Mesendoderm (in vitro differentiated cells): Measurements from ENCODE around the gene NBPF20.
A peak's percentile ranks its signal among the peaks of the same experiment; 100 is the strongest.
"Not testable (repeated sequence)": the region's sequence is repeated elsewhere in the genome, so short reads cannot be mapped to it uniquely, and the experiment has no call there.

ENCODE experiments used
- DNase-seq: peaks from one replicate; pipeline ENCODE4 v3.0.0; 2013
- H2AK5ac ChIP-seq: 2 replicates; pipeline ENCODE4 v1.6.1; 2013; ENCODE audit warnings: low read length, inconsistent platforms
- H2BK120ac ChIP-seq: 2 replicates; pipeline ENCODE4 v1.6.1; 2013; ENCODE audit warnings: low read depth, mild to moderate bottlenecking, low read length, moderate library complexity, mixed read lengths
- H2BK15ac ChIP-seq: replicated peaks from 2 replicates; pipeline ENCODE4 v1.6.1; 2013; ENCODE audit warnings: low read depth, mild to moderate bottlenecking, moderate library complexity
- H2BK5ac ChIP-seq: 2 replicates; pipeline ENCODE4 v1.6.1; 2013; ENCODE audit warnings: low read length, inconsistent platforms
- H3K18ac ChIP-seq: 2 replicates; pipeline ENCODE4 v1.6.1; 2013; ENCODE audit warnings: mild to moderate bottlenecking, low read length, mixed read lengths
- H3K23ac ChIP-seq: one replicate; pipeline ENCODE4 v1.6.1; 2013; ENCODE audit warnings: low read length
- H3K27ac ChIP-seq: 2 replicates; pipeline ENCODE4 v1.5.1; 2013; ENCODE audit warnings: low read depth, mild to moderate bottlenecking, inconsistent platforms, low read length, moderate library complexity
- H3K27me3 ChIP-seq: 2 replicates; pipeline ENCODE4 v1.6.1; 2013; ENCODE audit warnings: low read length, control low read depth, mild to moderate bottlenecking, inconsistent platforms; ENCODE audit not compliant: insufficient read depth, poor library complexity
- H3K36me3 ChIP-seq: 2 replicates; pipeline ENCODE4 v1.6.1; 2013; ENCODE audit warnings: low read length, inconsistent platforms; ENCODE audit not compliant: control insufficient read depth, insufficient read depth
- H3K4ac ChIP-seq: one replicate; pipeline ENCODE4 v1.6.1; 2013; ENCODE audit warnings: low read depth, mild to moderate bottlenecking, low read length, moderate library complexity
- H3K4me1 ChIP-seq: 2 replicates; pipeline ENCODE4 v1.6.1; 2013; ENCODE audit warnings: low read depth, low read length, inconsistent platforms; ENCODE audit not compliant: control insufficient read depth
- H3K4me2 ChIP-seq: 2 replicates; pipeline ENCODE4 v1.6.1; 2013; ENCODE audit warnings: low read length
- H3K4me3 ChIP-seq: 2 replicates; pipeline ENCODE4 v1.5.1; 2013; ENCODE audit warnings: mild to moderate bottlenecking, low read length
- H3K56ac ChIP-seq: one replicate; pipeline ENCODE4 v1.6.1; 2013; ENCODE audit warnings: low read length
- H3K79me1 ChIP-seq: 2 replicates; pipeline ENCODE4 v1.6.1; 2013; ENCODE audit warnings: low read length, inconsistent platforms
- H3K79me2 ChIP-seq: 2 replicates; pipeline ENCODE4 v1.6.1; 2013; ENCODE audit warnings: mild to moderate bottlenecking, low read length; ENCODE audit not compliant: control insufficient read depth, insufficient read depth
- H3K9ac ChIP-seq: 2 replicates; pipeline ENCODE4 v1.6.1; 2013; ENCODE audit warnings: low read length, inconsistent platforms
- H4K5ac ChIP-seq: one replicate; pipeline ENCODE4 v1.6.1; 2013; ENCODE audit warnings: low read length
- H4K8ac ChIP-seq: one replicate; pipeline ENCODE4 v1.6.1; 2013; ENCODE audit warnings: low read depth, mild to moderate bottlenecking, control low read depth, low read length, moderate library complexity
- WGBS: extraction: QIAGEN DNeasy Blood & Tissue Kit; methylation state at CpG from one replicate; pipeline ENCODE4 v1.1.7; 2013; ENCODE audit warnings: low lambda C conversion rate, missing lambda C conversion rate; ENCODE audit not compliant: insufficient coverage; ENCODE audit errors: extremely low coverage; 5-methylcytosine and 5-hydroxymethylcytosine counted together

NBPF20 gene

GRCh38 chr1:145454824-145455177, 29.4 kb upstream of the NBPF20 start:
- H3K4me2 ChIP-seq, H2BK120ac ChIP-seq, H3K4me3 ChIP-seq, H3K9ac ChIP-seq, H4K5ac ChIP-seq, H3K79me1 ChIP-seq, DNase-seq, H2AK5ac ChIP-seq, H3K4ac ChIP-seq, H4K8ac ChIP-seq, H3K18ac ChIP-seq, H2BK15ac ChIP-seq, H3K4me1 ChIP-seq, H2BK5ac ChIP-seq, H3K27me3 ChIP-seq, H3K23ac ChIP-seq, H3K56ac ChIP-seq, H3K27ac ChIP-seq, H3K36me3 ChIP-seq, H3K79me2 ChIP-seq: not testable (repeated sequence)
- no CpG with 5 or more reads among the region's 3 CpGs for WGBS

- not testable (repeated sequence) for H4K5ac ChIP-seq, H2BK15ac ChIP-seq, H3K4me1 ChIP-seq, H4K8ac ChIP-seq, H3K4me2 ChIP-seq, H3K4me3 ChIP-seq, H3K4ac ChIP-seq, H3K27ac ChIP-seq, H3K79me2 ChIP-seq, DNase-seq, H3K18ac ChIP-seq, H3K9ac ChIP-seq, H3K23ac ChIP-seq, H2AK5ac ChIP-seq, H2BK5ac ChIP-seq, H3K79me1 ChIP-seq, H3K36me3 ChIP-seq, H3K27me3 ChIP-seq, H3K56ac ChIP-seq, H2BK120ac ChIP-seq
- WGBS: no CpG with 5 or more reads among the region's 86 CpGs
These were observed 28.7 kb upstream of the NBPF20 start for GRCh38 chr1:145453873-145454823.

DNA sequence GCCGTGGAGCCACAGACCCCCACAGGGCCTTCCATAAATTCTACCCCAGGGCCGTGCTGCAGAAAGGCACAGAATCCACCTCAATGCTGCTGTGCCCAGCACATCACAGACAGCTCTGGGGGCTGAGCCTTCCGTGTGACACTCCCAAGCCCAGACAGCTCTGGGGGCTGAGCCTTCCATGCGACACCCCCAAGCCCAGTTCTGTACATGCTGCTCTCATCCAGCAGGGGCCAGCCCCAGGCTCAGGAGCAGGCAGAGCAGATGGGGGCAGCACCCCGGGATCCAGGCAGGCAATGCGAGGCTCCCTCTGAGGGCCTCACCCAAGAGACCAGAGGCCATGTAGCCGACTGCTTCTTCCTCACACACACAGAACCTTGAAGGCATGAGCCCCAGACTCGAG, 27.1 kb upstream of the NBPF20 start:
- H3K36me3 ChIP-seq, H3K56ac ChIP-seq, H2BK120ac ChIP-seq, H3K23ac ChIP-seq, H3K4me1 ChIP-seq, H3K9ac ChIP-seq, H4K5ac ChIP-seq, H3K4me2 ChIP-seq, H3K4ac ChIP-seq, H3K79me1 ChIP-seq, H3K79me2 ChIP-seq, H2AK5ac ChIP-seq, H3K18ac ChIP-seq, H4K8ac ChIP-seq, H3K4me3 ChIP-seq, H3K27me3 ChIP-seq, DNase-seq, H3K27ac ChIP-seq, H2BK5ac ChIP-seq, H2BK15ac ChIP-seq: not testable (repeated sequence)
- WGBS: no CpG with 5 or more reads among the region's 8 CpGs

DNA sequence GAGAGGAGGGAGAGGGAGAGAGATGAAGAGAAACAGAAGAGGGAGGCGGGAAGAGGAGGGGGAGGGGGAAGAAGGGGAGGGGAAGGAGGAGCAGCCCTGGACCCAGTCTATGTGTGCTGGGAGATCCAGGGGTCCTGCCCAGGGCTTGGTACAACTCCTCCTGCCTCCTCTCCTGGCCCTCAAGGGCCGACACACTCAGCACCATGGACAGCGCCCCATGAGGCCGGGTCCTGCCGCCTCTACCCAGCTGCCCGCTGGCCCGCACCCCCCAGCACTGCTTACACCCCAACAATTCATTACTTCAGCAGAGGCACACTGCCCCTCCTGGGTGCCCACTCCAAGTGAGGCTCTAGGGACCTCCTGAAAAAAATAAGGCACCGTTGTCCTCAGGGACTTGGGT, 26.5 kb upstream of the NBPF20 start:
- not testable (repeated sequence) for H3K27me3 ChIP-seq, H3K36me3 ChIP-seq, H3K56ac ChIP-seq, H3K79me1 ChIP-seq, H3K27ac ChIP-seq, H3K4me1 ChIP-seq, H3K4me3 ChIP-seq, H3K18ac ChIP-seq, H2BK120ac ChIP-seq, H3K4me2 ChIP-seq, H4K8ac ChIP-seq, H3K79me2 ChIP-seq, H2BK5ac ChIP-seq, H3K23ac ChIP-seq, H4K5ac ChIP-seq, H2BK15ac ChIP-seq, H3K4ac ChIP-seq, H3K9ac ChIP-seq, H2AK5ac ChIP-seq
- WGBS: no CpG with 5 or more reads among the region's 8 CpGs
- DNase-seq: peak; percentile 30

GRCh38 chr1:145445219-145445618, 19.8 kb upstream of the NBPF20 start:
- not testable (repeated sequence) for H3K27ac ChIP-seq, H4K8ac ChIP-seq, H3K79me2 ChIP-seq, H4K5ac ChIP-seq, H3K4ac ChIP-seq, H3K4me3 ChIP-seq, H3K27me3 ChIP-seq, H3K9ac ChIP-seq, H3K23ac ChIP-seq, H3K36me3 ChIP-seq, H3K18ac ChIP-seq, H2BK120ac ChIP-seq, H2BK15ac ChIP-seq, H2BK5ac ChIP-seq, H2AK5ac ChIP-seq, H3K79me1 ChIP-seq, H3K4me1 ChIP-seq, H3K56ac ChIP-seq, H3K4me2 ChIP-seq
- no CpG with 5 or more reads among the region's 11 CpGs for WGBS
- peak; percentile 5 for DNase-seq

DNA sequence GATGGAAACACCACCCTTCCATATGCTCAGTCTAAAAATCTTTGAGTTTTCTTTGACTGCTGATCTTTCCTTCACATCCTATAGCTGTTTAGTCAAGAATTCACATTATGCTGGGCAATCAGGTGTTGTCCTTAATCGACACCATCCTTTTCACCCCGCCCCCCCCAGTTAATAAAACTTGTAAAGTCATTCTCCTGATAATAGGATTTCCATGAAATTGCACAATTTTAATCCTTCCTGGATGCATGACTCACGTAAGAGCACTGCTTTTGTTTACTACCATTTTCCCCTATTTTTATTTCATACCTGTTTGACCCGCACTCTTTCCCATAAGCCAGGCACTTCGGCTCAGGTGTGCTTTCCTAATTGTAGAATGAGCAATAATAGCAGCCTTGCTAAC, 16.9 kb upstream of the NBPF20 start:
- H3K4me1 ChIP-seq, H3K56ac ChIP-seq, H2BK5ac ChIP-seq, H3K9ac ChIP-seq, H3K23ac ChIP-seq, H3K36me3 ChIP-seq, H3K27ac ChIP-seq, H3K27me3 ChIP-seq, H3K4ac ChIP-seq, H4K5ac ChIP-seq, H4K8ac ChIP-seq, H3K4me3 ChIP-seq, H2BK15ac ChIP-seq, H2AK5ac ChIP-seq, DNase-seq, H3K79me1 ChIP-seq, H2BK120ac ChIP-seq, H3K4me2 ChIP-seq, H3K18ac ChIP-seq, H3K79me2 ChIP-seq: not testable (repeated sequence)
- no CpG with 5 or more reads among the region's 5 CpGs for WGBS
